Esophagus muscularis mucosa (tissue), 4 donors: ENCODE results near the gene BBS2. TPM values are rescaled to one million over a fixed set of nuclear protein-coding genes. Genes with fewer than 3 reads are reported as not detected.

Experiments used
- DNase-seq: peaks from one replicate; pipeline ENCODE4 v3.0.0-alpha.2; 2017; ENCODE audit errors: extremely low spot score
- H3K27ac ChIP-seq, 4 donors: fragments of 200-600 bp; sonication (generic); replicated peaks in 1 of 4; 1 replicate in 3 of 4; 2 replicates in 1 of 4; pipeline ENCODE4 v1.5.1; 2016 to 2019; ENCODE audit warnings: mild to moderate bottlenecking in 1 of 4
- H3K27me3 ChIP-seq, 4 donors: fragments of 200-600 bp; sonication (generic); one replicate each; pipeline versions ENCODE4 v1.5.1 to v1.6.0; 2016 to 2019
- H3K36me3 ChIP-seq, 4 donors: fragments of 200-600 bp; sonication (generic); one replicate each; pipeline ENCODE4 v1.5.1; 2016 to 2019
- H3K4me1 ChIP-seq, 4 donors: fragments of 200-600 bp; sonication (generic); one replicate each; pipeline ENCODE4 v1.5.1; 2016 to 2019
- H3K4me3 ChIP-seq, 4 donors: fragments of 200-600 bp; sonication (generic); 1 replicate in 2 of 4; 2 replicates in 2 of 4; pipeline ENCODE4 v1.5.1; 2016 to 2019; ENCODE audit warnings: mild to moderate bottlenecking in 4 of 4, moderate library complexity in 1 of 4
- H3K9me3 ChIP-seq, 4 donors: fragments of 200-600 bp; sonication (generic); 1 replicate in 3 of 4; 2 replicates in 1 of 4; pipeline ENCODE4 v1.5.1; 2016 to 2019
- CTCF ChIP-seq, 3 experiments: fragments of 200-600 bp in 2 of 3; fragments of 450-650 bp in 1 of 3; sonication (generic) in 2 of 3; IDR thresholded peaks; one replicate each; pipeline ENCODE4 v1.5.1; 2017 to 2019; ENCODE audit warnings: antibody characterized with exemption in 3 of 3, mild to moderate bottlenecking in 2 of 3, moderate library complexity in 1 of 3
- EP300 ChIP-seq: sonication (generic); formaldehyde crosslinking; IDR thresholded peaks from one replicate; pipeline ENCODE4 v1.6.1; 2017; ENCODE audit warnings: antibody characterized with exemption
- POLR2A ChIP-seq: fragments of 450-650 bp; IDR thresholded peaks from one replicate; pipeline ENCODE4 v1.6.1; 2017; ENCODE audit warnings: antibody characterized with exemption, moderate library complexity, mild to moderate bottlenecking, low read depth
- POLR2AphosphoS5 ChIP-seq, 2 donors: sonication (generic); formaldehyde crosslinking; IDR thresholded peaks; one replicate each; pipeline ENCODE4 v1.6.1; 2017; ENCODE audit warnings: antibody characterized with exemption in 2 of 2
- WGBS: methylation state at CpG from one replicate; pipeline ENCODE4 v1.1.5; 2018; 5-methylcytosine and 5-hydroxymethylcytosine counted together
- intact Hi-C: fragments of 100-400 bp; cut with DNase I; formaldehyde crosslinking; loops from one replicate; pipeline ENCODE4 v1.15.1; 2023
- total RNA-seq, 4 donors: library from RNA; depleted of rRNA; stranded (reverse); fragments of >200 nt; gene quantifications; one replicate each; pipeline versions ENCODE4 v1.1.0 to v1.2.1, GENCODE V29; 2016

BBS2 gene
- total RNA-seq, 4 donors from 2014 or later: 33.2 to 47.8 (median 39.0) TPM

- 92% methylated on average over 1 of the region's 1 CpG for WGBS
- no peak for DNase-seq
- Histone ChIP-seq H3K4me1 (no peaks in the 10 kb centered on the region), H3K36me3 (peaks cover 79 to 100% (median 96%) of the 10 kb centered on the region in 4 donors), H3K27me3 (no peaks in the 10 kb centered on the region), H3K27ac (no peak overlapping the region), H3K9me3 (no peaks in the 10 kb centered on the region), H3K4me3 (no peak overlapping the region)
- no peak for TF ChIP-seq EP300
- intact Hi-C loops: no loop called here
These were observed 49.2 kb downstream of the BBS2 start for GRCh38 chr16:56470666-56471065.

- Histone ChIP-seq H3K4me1 (no peaks in the 10 kb centered on the region), H3K4me3 (no peak overlapping the region), H3K27ac (no peak overlapping the region), H3K36me3 (peaks cover 75 to 100% (median 94%) of the 10 kb centered on the region in 4 donors), H3K27me3 (no peaks in the 10 kb centered on the region), H3K9me3 (no peaks in the 10 kb centered on the region)
- WGBS: 78% methylated on average over 3 of the region's 3 CpGs
- TF ChIP-seq POLR2A (no peak), EP300 (no peak), POLR2AphosphoS5 (IDR thresholded peaks at IDR 0.05) (no peak), CTCF (IDR thresholded peaks at IDR 0.05) (no peak)
- intact Hi-C loops: no loop called here
- no peak for DNase-seq
These were observed 49.6 kb downstream of the BBS2 start for GRCh38 chr16:56470232-56470631.

- Histone ChIP-seq H3K27me3 (no peaks in the 10 kb centered on the region), H3K4me1 (no peaks in the 10 kb centered on the region), H3K9me3 (no peaks in the 10 kb centered on the region), H3K4me3 (no peak overlapping the region), H3K27ac (no peak overlapping the region), H3K36me3 (peaks cover 70 to 100% (median 92%) of the 10 kb centered on the region in 4 donors)
- TF ChIP-seq EP300 (no peak), POLR2A (no peak), POLR2AphosphoS5 (IDR thresholded peaks at IDR 0.05) (no peak), CTCF (IDR thresholded peaks at IDR 0.05) (no peak)
- DNase-seq: no peak
- intact Hi-C loops: no loop called here
- WGBS: 92% methylated on average over 7 of the region's 7 CpGs
These were observed 50.1 kb downstream of the BBS2 start for GRCh38 chr16:56469748-56470147.

DNA sequence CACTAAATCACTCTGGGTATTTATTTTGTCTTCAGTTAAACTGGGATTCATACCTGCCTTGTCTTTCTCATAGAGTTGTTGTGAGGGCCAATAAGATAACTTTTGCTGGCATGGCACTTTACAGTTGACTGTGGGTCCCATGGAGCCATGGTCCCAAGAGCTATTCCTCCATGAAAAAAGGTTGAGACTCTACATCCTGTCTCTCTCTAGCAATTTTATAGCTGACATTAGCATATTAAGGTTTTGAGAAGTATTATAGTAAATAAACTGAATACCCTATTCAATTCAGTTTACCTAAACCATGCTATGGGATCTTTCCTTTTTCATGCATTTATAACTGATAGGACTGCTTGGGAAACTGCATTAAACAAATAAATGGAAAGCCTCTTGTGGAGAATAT, 51.0 kb downstream of the BBS2 start:
- no peaks in the 10 kb centered on the region for H3K27me3 ChIP-seq
- intact Hi-C loops: no loop called here
- no peaks in the 10 kb centered on the region for H3K9me3 ChIP-seq
- H3K4me1 ChIP-seq: no peaks in the 10 kb centered on the region
- no peak overlapping the region for H3K4me3 ChIP-seq
- no peak for DNase-seq
- H3K27ac ChIP-seq: no peak overlapping the region
- H3K36me3 ChIP-seq: peaks cover 65 to 100% (median 95%) of the 10 kb centered on the region in 4 donors
- TF ChIP-seq POLR2AphosphoS5 (IDR thresholded peaks at IDR 0.05) (no peak), POLR2A (no peak), EP300 (no peak), CTCF (IDR thresholded peaks at IDR 0.05) (no peak)

- 97% methylated on average over 2 of the region's 2 CpGs for WGBS
- no peaks in the 10 kb centered on the region for H3K9me3 ChIP-seq
- DNase-seq: no peak
- TF ChIP-seq CTCF (IDR thresholded peaks at IDR 0.05): no peak
- TF ChIP-seq EP300: no peak
- no peak for TF ChIP-seq POLR2A
- no peak for TF ChIP-seq POLR2AphosphoS5 (IDR thresholded peaks at IDR 0.05)
- H3K36me3 ChIP-seq: peaks cover 57 to 95% (median 87%) of the 10 kb centered on the region in 4 donors
- no peaks in the 10 kb centered on the region for H3K4me1 ChIP-seq
- H3K27me3 ChIP-seq: no peaks in the 10 kb centered on the region
- intact Hi-C loops: no loop called here
- no peak overlapping the region for H3K27ac ChIP-seq
- no peak overlapping the region for H3K4me3 ChIP-seq
These were observed 53.5 kb downstream of the BBS2 start for GRCh38 chr16:56466344-56466743.
